Uterus (tissue), 4 donors: ENCODE data around the gene SLC35G3. TPM values are rescaled to one million over a fixed set of nuclear protein-coding genes. Genes with fewer than 3 reads are reported as not detected.

Experiments
- DNase-seq, 2 donors: peaks; one replicate each; pipeline ENCODE4 v3.0.0-alpha.2; 2019 to 2020
- H3K27ac ChIP-seq, 2 donors: fragments of 200-600 bp; sonication (generic); 1 replicate in 1 of 2; 2 replicates in 1 of 2; pipeline ENCODE4 v1.5.1; 2016 to 2018
- H3K27me3 ChIP-seq, 2 donors: fragments of 200-600 bp; sonication (generic); one replicate each; pipeline ENCODE4 v1.5.1; 2018 to 2019; ENCODE audit warnings: control low read depth in 1 of 2
- H3K36me3 ChIP-seq, 2 donors: fragments of 200-600 bp; sonication (generic); one replicate each; pipeline ENCODE4 v1.5.1; 2019; ENCODE audit warnings: control low read depth in 1 of 2
- H3K4me1 ChIP-seq, 2 donors: fragments of 200-600 bp; sonication (generic); one replicate each; pipeline ENCODE4 v1.5.1; 2018 to 2019; ENCODE audit warnings: control low read depth in 1 of 2
- H3K4me3 ChIP-seq, 2 donors: fragments of 200-600 bp; sonication (generic); 1 replicate in 1 of 2; 2 replicates in 1 of 2; pipeline ENCODE4 v1.5.1; 2018 to 2019; ENCODE audit warnings: mild to moderate bottlenecking in 1 of 2
- H3K9me3 ChIP-seq, 2 donors: fragments of 200-600 bp; sonication (generic); one replicate each; pipeline ENCODE4 v1.5.1; 2019; ENCODE audit warnings: control low read depth in 1 of 2
- POLR2A ChIP-seq, 2 donors: fragments of 450-650 bp; IDR thresholded peaks; one replicate each; pipeline ENCODE4 v1.6.1; 2016; ENCODE audit warnings: antibody characterized with exemption in 2 of 2, mild to moderate bottlenecking in 1 of 2, moderate library complexity in 1 of 2
- intact Hi-C: fragments of 100-400 bp; cut with DNase I; formaldehyde crosslinking; loops from one replicate; pipeline ENCODE4 v1.15.1; 2023; ENCODE audit warnings: low total_unique reads
- total RNA-seq, 4 donors: library from RNA; depleted of rRNA in 3 of 4; stranded (reverse); fragments of >200 nt in 3 of 4; gene quantifications; one replicate each; pipeline versions ENCODE4 v1.1.0 to v1.2.4, GENCODE V29; 2014 to 2023
- TF ChIP-seq, protein P1 (sequence below), 4 experiments: fragments of 200-600 bp in 2 of 4; fragments of 450-650 bp in 2 of 4; sonication (generic) in 2 of 4; IDR thresholded peaks; one replicate each; pipeline ENCODE4 v1.5.1; 2016 to 2019; ENCODE audit warnings: antibody characterized with exemption in 4 of 4, mild to moderate bottlenecking in 2 of 4, moderate library complexity in 1 of 4
- donor health status: DM: yes; HTN: yes; CAD: no.

SLC35G3 gene
- total RNA-seq, 4 donors from 2014 or later, result not detected

DNA sequence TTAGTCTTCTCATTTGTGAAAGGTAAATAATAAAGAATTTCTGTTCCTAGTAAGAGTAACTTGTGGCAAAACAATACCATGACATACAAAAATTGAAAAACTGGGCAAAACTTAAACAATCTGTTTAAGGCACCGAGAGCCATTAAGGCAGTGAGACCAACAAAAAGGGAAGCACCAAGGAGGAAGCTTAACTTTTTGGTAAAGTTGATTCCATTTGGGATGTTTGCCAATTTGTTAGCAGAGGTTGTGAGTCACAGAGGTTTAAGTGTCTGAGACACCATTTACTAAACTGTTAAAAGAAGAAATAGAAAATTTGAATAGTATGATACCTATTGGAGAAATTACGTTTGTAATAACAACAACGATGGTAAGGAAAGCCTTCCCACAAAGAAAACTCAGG is 4.9 kb downstream of the SLC35G3 start:
- Histone ChIP-seq H3K36me3 (no peaks in the 10 kb centered on the region), H3K4me3 (no peak overlapping the region), H3K27me3 (no peaks in the 10 kb centered on the region), H3K4me1 (no peaks in the 10 kb centered on the region), H3K9me3 (no peaks in the 10 kb centered on the region), H3K27ac (no peak overlapping the region)
- no peak for DNase-seq
- TF ChIP-seq POLR2A (IDR thresholded peaks at IDR 0.05), result no peak
- TF ChIP-seq, protein P1, sequence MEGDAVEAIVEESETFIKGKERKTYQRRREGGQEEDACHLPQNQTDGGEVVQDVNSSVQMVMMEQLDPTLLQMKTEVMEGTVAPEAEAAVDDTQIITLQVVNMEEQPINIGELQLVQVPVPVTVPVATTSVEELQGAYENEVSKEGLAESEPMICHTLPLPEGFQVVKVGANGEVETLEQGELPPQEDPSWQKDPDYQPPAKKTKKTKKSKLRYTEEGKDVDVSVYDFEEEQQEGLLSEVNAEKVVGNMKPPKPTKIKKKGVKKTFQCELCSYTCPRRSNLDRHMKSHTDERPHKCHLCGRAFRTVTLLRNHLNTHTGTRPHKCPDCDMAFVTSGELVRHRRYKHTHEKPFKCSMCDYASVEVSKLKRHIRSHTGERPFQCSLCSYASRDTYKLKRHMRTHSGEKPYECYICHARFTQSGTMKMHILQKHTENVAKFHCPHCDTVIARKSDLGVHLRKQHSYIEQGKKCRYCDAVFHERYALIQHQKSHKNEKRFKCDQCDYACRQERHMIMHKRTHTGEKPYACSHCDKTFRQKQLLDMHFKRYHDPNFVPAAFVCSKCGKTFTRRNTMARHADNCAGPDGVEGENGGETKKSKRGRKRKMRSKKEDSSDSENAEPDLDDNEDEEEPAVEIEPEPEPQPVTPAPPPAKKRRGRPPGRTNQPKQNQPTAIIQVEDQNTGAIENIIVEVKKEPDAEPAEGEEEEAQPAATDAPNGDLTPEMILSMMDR (IDR thresholded peaks at IDR 0.05), result no peak
- intact Hi-C loops, result no loop called here

DNA sequence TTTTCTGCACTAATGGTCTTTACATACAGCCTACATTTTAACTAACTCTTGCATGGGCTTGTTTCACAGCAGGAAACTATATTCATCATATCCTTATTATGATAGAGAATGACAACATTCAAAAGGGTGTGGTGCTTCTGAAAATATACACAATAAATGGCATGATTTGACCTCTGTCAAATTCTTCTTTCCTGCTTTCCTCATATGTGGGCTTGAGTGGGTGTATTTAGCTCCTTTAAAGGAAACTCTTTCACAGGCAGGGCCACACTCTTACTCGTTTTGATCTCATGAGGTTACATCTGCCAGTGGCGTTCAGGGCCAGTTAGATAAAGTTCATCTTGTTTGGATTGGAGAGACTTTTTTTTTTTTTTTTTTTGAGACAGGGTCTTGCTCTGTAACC is 6.1 kb downstream of the SLC35G3 start:
- no peaks in the 10 kb centered on the region for H3K27me3 ChIP-seq
- no peak for TF ChIP-seq POLR2A (IDR thresholded peaks at IDR 0.05)
- TF ChIP-seq, protein P1 (IDR thresholded peaks at IDR 0.05), result no peak
- no peak overlapping the region for H3K27ac ChIP-seq
- H3K4me1 ChIP-seq, result no peaks in the 10 kb centered on the region
- no peak for DNase-seq
- H3K4me3 ChIP-seq, result no peak overlapping the region
- H3K36me3 ChIP-seq, result no peaks in the 10 kb centered on the region
- intact Hi-C loops, result no loop called here
- no peaks in the 10 kb centered on the region for H3K9me3 ChIP-seq

DNA sequence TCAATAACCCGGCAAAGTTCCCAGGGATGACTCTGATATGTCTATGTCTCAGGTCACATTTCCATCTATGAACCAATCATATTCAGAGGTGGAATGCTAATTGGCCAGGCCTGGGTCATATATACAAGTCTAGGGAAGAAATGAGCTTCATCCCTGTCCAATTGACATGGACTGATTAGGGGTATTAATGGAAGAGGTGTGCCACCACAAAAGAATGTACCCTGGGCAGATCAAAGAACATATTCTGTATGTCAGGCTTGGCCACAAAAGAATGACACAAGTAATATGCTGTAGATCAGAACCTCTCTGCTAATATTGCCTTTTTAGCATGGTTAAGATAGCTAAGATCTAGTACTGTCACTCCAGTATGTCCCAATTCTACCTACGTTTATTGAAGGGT is 6.7 kb downstream of the SLC35G3 start:
- no peaks in the 10 kb centered on the region for H3K4me1 ChIP-seq
- H3K4me3 ChIP-seq, result no peak overlapping the region
- TF ChIP-seq, protein P1 (IDR thresholded peaks at IDR 0.05), result no peak
- no peak for TF ChIP-seq POLR2A (IDR thresholded peaks at IDR 0.05)
- intact Hi-C loops, result no loop called here
- H3K36me3 ChIP-seq, result no peaks in the 10 kb centered on the region
- no peaks in the 10 kb centered on the region for H3K9me3 ChIP-seq
- DNase-seq, result no peak
- H3K27me3 ChIP-seq, result no peaks in the 10 kb centered on the region
- H3K27ac ChIP-seq, result no peak overlapping the region

DNA sequence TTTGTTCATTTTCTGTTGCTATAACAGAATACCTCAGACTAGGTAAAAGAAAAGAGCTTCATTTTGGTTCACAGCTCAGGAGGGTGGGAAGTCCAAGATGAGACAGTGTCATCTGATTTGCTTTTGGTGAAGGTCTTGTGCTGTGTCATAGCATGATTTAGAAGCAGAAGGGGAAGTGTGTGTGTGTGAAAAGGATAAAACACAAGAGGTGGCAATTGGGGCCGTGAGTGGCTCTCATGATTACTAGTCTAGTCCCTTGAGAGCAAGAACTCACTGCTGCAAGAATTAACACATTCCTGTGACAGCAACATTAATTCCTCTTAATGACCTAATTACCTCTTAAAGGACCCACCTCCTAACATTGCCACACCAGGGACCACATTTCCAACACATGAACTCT is 8.3 kb downstream of the SLC35G3 start:
- no peak for DNase-seq
- Histone ChIP-seq H3K9me3 (no peaks in the 10 kb centered on the region), H3K27me3 (no peaks in the 10 kb centered on the region), H3K4me3 (no peak overlapping the region), H3K36me3 (no peaks in the 10 kb centered on the region), H3K4me1 (no peaks in the 10 kb centered on the region), H3K27ac (no peak overlapping the region)
- intact Hi-C loops, result no loop called here
- TF ChIP-seq POLR2A (IDR thresholded peaks at IDR 0.05), result no peak
- TF ChIP-seq, protein P1 (IDR thresholded peaks at IDR 0.05), result no peak

DNA sequence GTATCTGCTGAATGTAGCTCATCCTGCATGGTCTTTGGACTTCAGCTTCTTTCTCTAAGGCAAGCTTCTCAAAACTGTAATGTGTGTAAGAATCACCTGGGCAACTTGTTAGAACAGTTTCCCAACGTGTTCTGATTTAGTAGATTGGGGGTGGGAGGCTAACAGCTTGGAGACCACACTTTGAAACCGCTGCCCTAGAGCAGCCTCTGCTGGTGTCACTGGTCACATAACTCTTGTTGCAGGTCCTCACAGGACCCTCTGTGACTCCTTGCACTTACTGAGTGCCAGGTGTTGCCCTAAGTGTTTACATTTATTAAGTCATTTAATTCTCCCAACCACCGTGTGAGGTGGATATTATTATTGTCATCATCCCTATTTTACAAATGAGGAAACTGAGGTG is 9.9 kb downstream of the SLC35G3 start:
- H3K36me3 ChIP-seq, result no peaks in the 10 kb centered on the region
- H3K27ac ChIP-seq, result no peak overlapping the region
- intact Hi-C loops, result no loop called here
- no peaks in the 10 kb centered on the region for H3K27me3 ChIP-seq
- H3K9me3 ChIP-seq, result no peaks in the 10 kb centered on the region
- no peak for DNase-seq
- no peak overlapping the region for H3K4me3 ChIP-seq
- no peak for TF ChIP-seq POLR2A (IDR thresholded peaks at IDR 0.05)
- TF ChIP-seq, protein P1 (IDR thresholded peaks at IDR 0.05), result no peak
- H3K4me1 ChIP-seq, result no peaks in the 10 kb centered on the region
